H1 (cell line): ENCODE data around the gene NRXN3. TPM values are rescaled to one million over a fixed set of nuclear protein-coding genes. Genes with fewer than 3 reads are reported as not detected.

Source experiments
- CTCF ChIA-PET: fragments of 300-600 bp; sonication (Branson Sonifier 250); formaldehyde crosslinking; loops from one replicate; lab custom pipeline; 2021; ENCODE audit not compliant: partially characterized antibody; lab: Charles Lee
- POLR2A ChIA-PET: fragments of 300-600 bp; sonication (Branson Sonifier 250); formaldehyde crosslinking; loops from one replicate; lab custom pipeline; 2021; ENCODE audit warnings: inconsistent platforms; ENCODE audit not compliant: partially characterized antibody; lab: Charles Lee
- DNase-seq, 2 experiments: peaks; one replicate each; pipeline versions ENCODE4 v3.0.0 to v3.0.0-alpha.2; 2010 to 2022; ENCODE audit warnings: low spot score in 2 of 2, low read depth in 1 of 2, mixed read lengths in 1 of 2
- FAIRE-seq: peaks from 2 replicates; lab custom pipeline; 2011; peaks lifted over from hg19 to GRCh38; lab: Jason Lieb, UNC
- H2AFZ ChIP-seq: 2 replicates; pipeline ENCODE4 v1.8.1; 2012; ENCODE audit warnings: low read length, inconsistent platforms
- H2AK5ac ChIP-seq: 2 replicates; pipeline ENCODE4 v1.6.1; 2013; ENCODE audit warnings: low read depth, low read length
- H2BK120ac ChIP-seq: replicated peaks from 2 replicates; pipeline ENCODE3; 2013; ENCODE audit warnings: low read depth, low read length, inconsistent platforms
- H2BK12ac ChIP-seq: 2 replicates; pipeline ENCODE4 v1.6.1; 2013; ENCODE audit warnings: low read depth, low read length
- H2BK15ac ChIP-seq: 2 replicates; pipeline ENCODE4 v1.6.1; 2013; ENCODE audit warnings: low read length
- H2BK20ac ChIP-seq: 2 replicates; pipeline ENCODE4 v1.6.1; 2013; ENCODE audit warnings: low read length
- H2BK5ac ChIP-seq: 2 replicates; pipeline ENCODE4 v1.6.1; 2013; ENCODE audit warnings: low read depth, low read length
- H3K14ac ChIP-seq: 2 replicates; pipeline ENCODE4 v1.6.1; 2013; ENCODE audit warnings: inconsistent platforms; ENCODE audit not compliant: insufficient read length
- H3K18ac ChIP-seq: 2 replicates; pipeline ENCODE4 v1.6.1; 2013; ENCODE audit warnings: low read length; ENCODE audit errors: extremely low read depth
- H3K23ac ChIP-seq: 2 replicates; pipeline ENCODE4 v1.6.1; 2013; ENCODE audit warnings: inconsistent platforms; ENCODE audit not compliant: insufficient read length
- H3K23me2 ChIP-seq: 2 replicates; pipeline ENCODE4 v1.6.1; 2013; ENCODE audit warnings: low read depth, low read length
- H3K27ac ChIP-seq: 2 replicates; pipeline ENCODE4 v1.6.1; 2011; ENCODE audit warnings: low read depth, low read length, inconsistent platforms
- H3K27me3 ChIP-seq, 4 experiments: replicated peaks in 1 of 4; 1 replicate in 1 of 4; 2 replicates in 3 of 4; pipeline versions ENCODE4 v1.6.1 to v1.8.1; 2011 to 2013; ENCODE audit warnings: low read length in 3 of 4, mild to moderate bottlenecking in 3 of 4, inconsistent platforms in 2 of 4, mixed read lengths in 2 of 4, moderate library complexity in 1 of 4; ENCODE audit not compliant: control insufficient read depth in 3 of 4, insufficient read depth in 3 of 4; ENCODE audit errors: extremely low read depth in 1 of 4
- H3K36me3 ChIP-seq, 4 experiments: 2 replicates each; pipeline versions ENCODE4 v1.6.1 to v1.8.1; 2011 to 2013; ENCODE audit warnings: mild to moderate bottlenecking in 4 of 4, low read length in 3 of 4, moderate library complexity in 2 of 4, control low read depth in 1 of 4, inconsistent platforms in 1 of 4; ENCODE audit not compliant: insufficient read depth in 4 of 4, control insufficient read depth in 2 of 4
- H3K4ac ChIP-seq: replicated peaks from 2 replicates; pipeline ENCODE3; 2013; ENCODE audit warnings: low read length, low read depth, mixed read lengths, inconsistent platforms; ENCODE audit not compliant: insufficient read length
- H3K4me1 ChIP-seq, 4 experiments: replicated peaks in 1 of 4; 1 replicate in 1 of 4; 2 replicates in 3 of 4; pipeline versions ENCODE4 v1.6.1 to v1.8.1; 2011 to 2013; ENCODE audit warnings: low read length in 3 of 4, inconsistent platforms in 2 of 4, mixed read lengths in 1 of 4; ENCODE audit not compliant: insufficient read depth in 4 of 4, control insufficient read depth in 3 of 4
- H3K4me2 ChIP-seq, 2 experiments: 2 replicates each; pipeline versions ENCODE4 v1.6.1 to v1.8.1; 2011 to 2013; ENCODE audit warnings: low read depth in 2 of 2, low read length in 2 of 2, control low read depth in 1 of 2, inconsistent platforms in 1 of 2, mild to moderate bottlenecking in 1 of 2; ENCODE audit not compliant: insufficient read depth in 1 of 2
- H3K4me3 ChIP-seq, 4 experiments: fragments of 200-600, 300-600 bp in 1 of 4; sonication (generic), shearing (Covaris generic), sonication (Bioruptor Twin) in 1 of 4; 2 replicates each; pipeline versions ENCODE4 v1.5.1 to v1.8.1; 2011 to 2016; ENCODE audit warnings: low read length in 4 of 4, low read depth in 3 of 4, control low read depth in 2 of 4, inconsistent platforms in 2 of 4, mild to moderate bottlenecking in 2 of 4, mixed read lengths in 1 of 4, moderate library complexity in 1 of 4; ENCODE audit not compliant: insufficient read depth in 2 of 4; ENCODE audit errors: extremely low read depth in 1 of 4
- H3K56ac ChIP-seq: replicated peaks from 2 replicates; pipeline ENCODE3; 2013; ENCODE audit warnings: low read depth, mild to moderate bottlenecking, mixed read lengths, low read length, inconsistent platforms; ENCODE audit not compliant: insufficient read length
- H3K79me1 ChIP-seq: 2 replicates; pipeline ENCODE4 v1.6.1; 2013; ENCODE audit warnings: low read depth, low read length, control low read depth
- H3K79me2 ChIP-seq, 2 experiments: 2 replicates each; pipeline versions ENCODE4 v1.6.1 to v1.8.1; 2012 to 2013; ENCODE audit warnings: low read length in 2 of 2, mild to moderate bottlenecking in 2 of 2, inconsistent platforms in 1 of 2; ENCODE audit not compliant: insufficient read depth in 2 of 2, control insufficient read depth in 1 of 2
- H3K9ac ChIP-seq, 4 experiments: replicated peaks in 1 of 4; 1 replicate in 1 of 4; 2 replicates in 3 of 4; pipeline versions ENCODE4 v1.6.1 to v1.8.1; 2011 to 2013; ENCODE audit warnings: low read depth in 3 of 4, low read length in 3 of 4, control low read depth in 2 of 4, mild to moderate bottlenecking in 2 of 4, moderate library complexity in 2 of 4, inconsistent platforms in 1 of 4; ENCODE audit errors: extremely low read depth in 1 of 4
- H3K9me3 ChIP-seq, 2 experiments: 2 replicates each; pipeline versions ENCODE4 v1.6.1 to v1.8.1; 2012 to 2013; ENCODE audit warnings: mild to moderate bottlenecking in 2 of 2, moderate library complexity in 2 of 2, control low read depth in 1 of 2, inconsistent platforms in 1 of 2, low read depth in 1 of 2, low read length in 1 of 2, mixed read lengths in 1 of 2; ENCODE audit not compliant: insufficient read depth in 2 of 2
- H4K20me1 ChIP-seq, 2 experiments: replicated peaks in 1 of 2; 2 replicates each; pipeline versions ENCODE3 to v1.8.1; 2011 to 2013; ENCODE audit warnings: inconsistent platforms in 2 of 2, low read length in 2 of 2, mild to moderate bottlenecking in 1 of 2; ENCODE audit not compliant: insufficient read depth in 2 of 2, control insufficient read depth in 1 of 2
- H4K5ac ChIP-seq: 2 replicates; pipeline ENCODE4 v1.6.1; 2013; ENCODE audit warnings: low read length, low read depth, mixed read lengths, inconsistent platforms; ENCODE audit not compliant: insufficient read length
- H4K8ac ChIP-seq: 2 replicates; pipeline ENCODE4 v1.8.0; 2013; ENCODE audit warnings: mild to moderate bottlenecking, moderate library complexity, low read length, inconsistent platforms; ENCODE audit not compliant: insufficient read depth; ENCODE audit errors: extremely low read depth
- H4K91ac ChIP-seq: replicated peaks from 2 replicates; pipeline ENCODE3; 2013; ENCODE audit warnings: low read length, mixed read lengths, inconsistent platforms; ENCODE audit not compliant: insufficient read length
- ASH2L ChIP-seq: fragments of 200-600, 300-600 bp; sonication (generic); IDR thresholded peaks from one replicate; pipeline ENCODE4 v1.7.1; 2017; ENCODE audit warnings: low read length
- CREB1 ChIP-seq: IDR thresholded peaks from 2 replicates; pipeline ENCODE4 v1.6.1; 2012; ENCODE audit warnings: inconsistent platforms
- GABPA ChIP-seq: IDR thresholded peaks from 2 replicates; pipeline ENCODE4 v1.6.1; 2011; ENCODE audit warnings: mild to moderate bottlenecking, low read length, moderate library complexity, borderline replicate concordance; ENCODE audit not compliant: insufficient read depth
- GTF2F1 ChIP-seq: IDR thresholded peaks from 2 replicates; pipeline ENCODE4 v1.6.1; 2012; ENCODE audit warnings: low read depth, low read length, improper control_type of control experiment, borderline replicate concordance
- KDM1A ChIP-seq: fragments of 200-600, 300-600 bp; sonication (generic); IDR thresholded peaks from 2 replicates; pipeline ENCODE4 v1.7.1; 2016; ENCODE audit warnings: mild to moderate bottlenecking, low read length, borderline replicate concordance
- NANOG ChIP-seq: IDR thresholded peaks from 2 replicates; pipeline ENCODE4 v1.6.1; 2011; ENCODE audit warnings: low read length, low read depth, mild to moderate bottlenecking, inconsistent platforms; ENCODE audit not compliant: insufficient read depth, poor library complexity, severe bottlenecking
- SIN3A ChIP-seq, 2 experiments: IDR thresholded peaks in 1 of 2; conservative IDR thresholded peaks in 1 of 2; 2 replicates each; pipeline ENCODE4 v1.6.1; 2011 to 2012; ENCODE audit warnings: low read length in 2 of 2, improper control_type of control experiment in 1 of 2, low read depth in 1 of 2, mild to moderate bottlenecking in 1 of 2
- SIX5 ChIP-seq: IDR thresholded peaks from 2 replicates; pipeline ENCODE4 v1.6.1; 2011; ENCODE audit warnings: mild to moderate bottlenecking, low read depth, low read length
- SP1 ChIP-seq: IDR thresholded peaks from 2 replicates; pipeline ENCODE4 v1.6.1; 2011; ENCODE audit warnings: low read depth, low read length
- SRF ChIP-seq: IDR thresholded peaks from 2 replicates; pipeline ENCODE4 v1.6.1; 2011; ENCODE audit warnings: mild to moderate bottlenecking, low read depth, low read length, moderate library complexity
- TBP ChIP-seq: IDR thresholded peaks from 2 replicates; pipeline ENCODE4 v1.6.1; 2011; ENCODE audit warnings: low read depth, low read length, improper control_type of control experiment
- WGBS, 2 experiments: shearing (Covaris generic) in 1 of 2; methylation state at CpG; one replicate each; pipeline versions ENCODE4 v1.1.6 to v1.1.7; 2013 to 2015; ENCODE audit warnings: low lambda C conversion rate in 2 of 2, mixed read lengths in 2 of 2, inconsistent platforms in 1 of 2, low coverage in 1 of 2, missing lambda C conversion rate in 1 of 2; ENCODE audit not compliant: insufficient replicate concordance in 2 of 2, insufficient coverage in 1 of 2, insufficient read length in 1 of 2; ENCODE audit errors: extremely low coverage in 1 of 2, missing lambda C conversion rate in 1 of 2; 5-methylcytosine and 5-hydroxymethylcytosine counted together
- polyA plus RNA-seq, 7 experiments: library from polyadenylated mRNA; depleted of rRNA in 3 of 7; stranded (reverse) in 5 of 7; unstranded in 2 of 7; fragments of >200 nt in 5 of 7; fragments of 200-250 nt in 2 of 7; gene quantifications; 1 replicate in 5 of 7; 2 replicates in 1 of 7; 4 replicates in 1 of 7; pipeline versions ENCODE4 v1.2.1 to v1.2.3, GENCODE V29; 2011 to 2013; ENCODE audit warnings: missing spikeins in 2 of 7, mixed read lengths in 2 of 7
- total RNA-seq: library from RNA; stranded (reverse); fragmentation: NEBNext Ultra II Directional; extraction: Animal tissue kit (Norgen Biotek cat#: 25700); gene quantifications from 2 replicates; pipeline ENCODE4 v1.2.1, GENCODE V29; 2021
- TF ChIP-seq, protein P1 (sequence below): IDR thresholded peaks from 2 replicates; pipeline ENCODE4 v1.6.1; 2011; ENCODE audit warnings: low read depth, mild to moderate bottlenecking, low read length; ENCODE audit not compliant: insufficient read depth

NRXN3 gene
- total and polyA plus RNA-seq, 2 of the 8 experiments (the other 6 are each of a cell fraction or from before 2014, with no cell fraction given) = 2.6 to 4.1 TPM

DNA sequence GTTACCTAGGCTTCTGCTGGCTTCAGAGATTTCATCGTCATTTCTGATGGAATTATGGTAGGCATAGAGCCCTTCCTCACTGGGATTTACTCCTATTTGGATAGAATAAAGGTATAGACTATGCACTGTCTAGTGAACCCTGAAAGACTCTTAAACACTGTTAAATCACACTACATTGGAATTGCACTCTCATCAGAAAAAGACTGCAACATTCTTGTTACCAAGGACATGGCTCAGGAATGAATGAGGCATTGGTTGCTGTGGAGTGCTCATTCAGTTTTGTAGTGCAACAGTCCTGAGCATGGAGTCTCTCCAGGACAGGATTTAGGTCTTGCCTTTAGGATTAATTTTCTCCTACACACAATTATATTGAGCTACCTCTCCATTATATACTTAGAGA, 483.0 kb downstream of the NRXN3 start:
- Histone ChIP-seq H3K14ac (no peak overlapping the region), H2AK5ac (no peak overlapping the region), H3K4me1 (no peaks in the 10 kb centered on the region), H4K20me1 (no peaks in the 10 kb centered on the region), H2BK12ac (no peak overlapping the region), H3K9me3 (no peaks in the 10 kb centered on the region), H2BK5ac (no peak overlapping the region), H4K8ac (no peak overlapping the region), H2AFZ (no peak overlapping the region), H3K9ac (no peak overlapping the region), H3K4me3 (no peak overlapping the region), H3K36me3 (no peaks in the 10 kb centered on the region), H3K27me3 (no peaks in the 10 kb centered on the region), H3K4me2 (no peak overlapping the region), H2BK120ac (no peak overlapping the region), H3K23ac (no peak overlapping the region), H3K4ac (no peak overlapping the region), H2BK15ac (no peak overlapping the region), H3K79me2 (no peaks in the 10 kb centered on the region), H2BK20ac (no peak overlapping the region), H4K5ac (no peak overlapping the region), H3K23me2 (no peaks in the 10 kb centered on the region), H4K91ac (no peak overlapping the region), H3K56ac (no peak overlapping the region), H3K79me1 (no peaks in the 10 kb centered on the region), H3K27ac (no peak overlapping the region), H3K18ac (no peak overlapping the region)
- ChIA-PET POLR2A (no interaction called here), CTCF (interaction anchor here (0.9 to 1.2 kb wide), 2 partner anchors 13 to 136 kb away, joined by 3 read pairs; no protein-coding TSS in a partner anchor)
- FAIRE-seq (no peak), DNase-seq (no peak)
- 71% methylated on average over 1 of the region's 1 CpG; no CpG with 5 or more reads in 1 of the 2 experiments for WGBS, 2 experiments
- TF ChIP-seq SRF (no peak), SIN3A (conservative IDR thresholded peaks at IDR 0.05 in 1 of 2, IDR thresholded peaks at IDR 0.05 in 1 of 2; ENCODE audit: low read depth in 1 of 2, low read length in 2 of 2) (no peak), TBP (no peak), ASH2L (no peak), GABPA (no peak), KDM1A (no peak), NANOG (no peak), SIX5 (no peak), GTF2F1 (no peak), SP1 (no peak), CREB1 (no peak)
- TF ChIP-seq, protein P1, sequence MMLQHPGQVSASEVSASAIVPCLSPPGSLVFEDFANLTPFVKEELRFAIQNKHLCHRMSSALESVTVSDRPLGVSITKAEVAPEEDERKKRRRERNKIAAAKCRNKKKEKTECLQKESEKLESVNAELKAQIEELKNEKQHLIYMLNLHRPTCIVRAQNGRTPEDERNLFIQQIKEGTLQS = no peak
